B cell (primary cell): Measurements from ENCODE around the gene CFAP90. TPM values are rescaled to one million over a fixed set of nuclear protein-coding genes. Genes with fewer than 3 reads are reported as not detected.

Experiments used
- ATAC-seq: fragments of 200-7000 bp; cut with Tn5 transposase; one replicate; pipeline ENCODE4 v1.10.0; 2021; ENCODE audit warnings: low read depth, mild to moderate bottlenecking, moderate number of reproducible peaks, moderate library complexity
- CTCF ChIA-PET: fragments of 350-600 bp; sonication (Branson Sonifier 250); formaldehyde crosslinking; loops from one replicate; lab custom pipeline; 2021; ENCODE audit warnings: antibody characterized with exemption, inconsistent platforms; lab: Charles Lee
- POLR2A ChIA-PET: fragments of 350-600 bp; sonication (Branson Sonifier 250); formaldehyde crosslinking; loops from one replicate; lab custom pipeline; 2021; ENCODE audit warnings: antibody characterized with exemption; lab: Charles Lee
- DNase-seq: peaks from one replicate; pipeline ENCODE4 v3.0.0; 2013
- H2AFZ ChIP-seq: 2 replicates; pipeline ENCODE4 v1.6.1; 2012; ENCODE audit warnings: mild to moderate bottlenecking, low read depth, low read length; ENCODE audit not compliant: insufficient read depth, poor library complexity, severe bottlenecking
- H3K27ac ChIP-seq, 2 donors: 1 replicate in 1 of 2; 2 replicates in 1 of 2; pipeline ENCODE4 v1.5.1; 2012 to 2013; ENCODE audit warnings: low read length in 2 of 2, mild to moderate bottlenecking in 2 of 2, moderate library complexity in 1 of 2
- H3K27me3 ChIP-seq, 4 experiments: fragments of 200-600 bp in 1 of 4; sonication (generic) in 1 of 4; replicated peaks in 1 of 4; 1 replicate in 2 of 4; 2 replicates in 2 of 4; pipeline versions ENCODE4 v1.6.1 to v1.7.0; 2013 to 2016; ENCODE audit warnings: low read length in 3 of 4, mild to moderate bottlenecking in 2 of 4, mixed read lengths in 1 of 4, moderate library complexity in 1 of 4; ENCODE audit not compliant: insufficient read depth in 4 of 4, control insufficient read depth in 3 of 4; ENCODE audit errors: control extremely low read depth in 1 of 4
- H3K36me3 ChIP-seq, 2 experiments: replicated peaks in 1 of 2; 1 replicate in 1 of 2; 2 replicates in 1 of 2; pipeline versions ENCODE4 v1.6.1 to v1.7.1; 2013; ENCODE audit warnings: low read length in 1 of 2; ENCODE audit not compliant: insufficient read depth in 2 of 2, control insufficient read depth in 1 of 2; ENCODE audit errors: control extremely low read depth in 1 of 2, extremely low read depth in 1 of 2
- H3K4me1 ChIP-seq, 2 donors: fragments of 200-600 bp in 1 of 2; sonication (generic) in 1 of 2; 1 replicate in 1 of 2; 2 replicates in 1 of 2; pipeline versions ENCODE4 v1.5.1 to v1.6.1; 2013 to 2017; ENCODE audit warnings: low read length in 2 of 2; ENCODE audit not compliant: control insufficient read depth in 2 of 2, insufficient read depth in 2 of 2
- H3K4me2 ChIP-seq: replicated peaks from 2 replicates; pipeline ENCODE3; 2012; ENCODE audit warnings: mild to moderate bottlenecking, low read depth, low read length; ENCODE audit not compliant: poor library complexity, severe bottlenecking
- H3K4me3 ChIP-seq, 5 experiments: fragments of 200-600 bp in 1 of 5; sonication (generic) in 1 of 5; 1 replicate in 3 of 5; 2 replicates in 2 of 5; pipeline versions ENCODE4 v1.5.1 to v1.7.0; 2011 to 2016; ENCODE audit warnings: low read length in 4 of 5, mild to moderate bottlenecking in 4 of 5, low read depth in 2 of 5, control low read depth in 1 of 5, moderate library complexity in 1 of 5; ENCODE audit not compliant: insufficient read depth in 1 of 5; ENCODE audit errors: control extremely low read depth in 1 of 5, extremely low read depth in 1 of 5
- H3K79me2 ChIP-seq: fragments of 200-600 bp; sonication (generic); one replicate; pipeline ENCODE4 v1.6.0; 2016; ENCODE audit warnings: low read length; ENCODE audit not compliant: control insufficient read depth, insufficient read depth
- H3K9ac ChIP-seq: fragments of 200-600 bp; sonication (generic); 2 replicates; pipeline ENCODE4 v1.6.1; 2017; ENCODE audit warnings: mild to moderate bottlenecking, low read length, moderate library complexity
- H3K9me3 ChIP-seq, 3 donors: one replicate each; pipeline versions ENCODE4 v1.6.1 to v1.7.1; 2013; ENCODE audit warnings: low read length in 2 of 3; ENCODE audit not compliant: control insufficient read depth in 2 of 3, insufficient read depth in 1 of 3; ENCODE audit errors: control extremely low read depth in 1 of 3
- H4K20me1 ChIP-seq: 2 replicates; pipeline ENCODE4 v1.6.0; 2012; ENCODE audit warnings: mild to moderate bottlenecking, low read length; ENCODE audit not compliant: insufficient read depth, control insufficient read depth, poor library complexity, severe bottlenecking
- H3K27ac Mint-ChIP-seq: one replicate; pipeline ENCODE4 v1.8.0; 2021; ENCODE audit warnings: mixed read lengths
- H3K27me3 Mint-ChIP-seq: one replicate; pipeline ENCODE4 v1.8.0; 2021; ENCODE audit warnings: mixed read lengths
- H3K4me1 Mint-ChIP-seq: one replicate; pipeline ENCODE4 v1.8.0; 2021; ENCODE audit warnings: mixed read lengths
- H3K4me3 Mint-ChIP-seq: one replicate; pipeline ENCODE4 v1.8.0; 2021; ENCODE audit warnings: mixed read lengths
- H3K9me3 Mint-ChIP-seq: one replicate; pipeline ENCODE4 v1.8.0; 2022; ENCODE audit warnings: mixed read lengths; ENCODE audit not compliant: insufficient read depth
- EZH2 ChIP-seq: IDR thresholded peaks from 2 replicates; pipeline ENCODE4 v1.6.1; 2012; ENCODE audit warnings: borderline replicate concordance, low read depth, mild to moderate bottlenecking, moderate library complexity, low read length; ENCODE audit not compliant: insufficient read depth, poor library complexity, severe bottlenecking
- WGBS: methylation state at CpG from one replicate; pipeline ENCODE4 v1.1.5; 2013; ENCODE audit warnings: missing lambda C conversion rate; ENCODE audit not compliant: insufficient coverage; 5-methylcytosine and 5-hydroxymethylcytosine counted together
- intact Hi-C: fragments of 100-400 bp; cut with micrococcal nuclease; formaldehyde crosslinking; loops from one replicate; pipeline ENCODE4 v1.10.0; 2022
- polyA plus RNA-seq: library from polyadenylated mRNA; depleted of rRNA; stranded (reverse); fragments of >200 nt; gene quantifications from 2 replicates; pipeline ENCODE4 v1.2.3, GENCODE V29; 2012
- total RNA-seq, 2 donors: library from RNA; stranded (reverse); fragments of 120-200 nt in 1 of 2; gene quantifications; 1 replicate in 1 of 2; 2 replicates in 1 of 2; pipeline versions ENCODE4 v1.2.3 to v1.2.4, GENCODE V29; 2013 to 2022
- TF ChIP-seq, protein P1 (sequence below): fragments of 200-600 bp; IDR thresholded peaks from one replicate; pipeline ENCODE4 v1.8.0; 2022; ENCODE audit warnings: antibody characterized with exemption, mild to moderate bottlenecking

The CFAP90 gene
- total and polyA plus RNA-seq, 2 donors (not counting 1 experiment from before 2014, with no cell fraction given) = not detected

DNA sequence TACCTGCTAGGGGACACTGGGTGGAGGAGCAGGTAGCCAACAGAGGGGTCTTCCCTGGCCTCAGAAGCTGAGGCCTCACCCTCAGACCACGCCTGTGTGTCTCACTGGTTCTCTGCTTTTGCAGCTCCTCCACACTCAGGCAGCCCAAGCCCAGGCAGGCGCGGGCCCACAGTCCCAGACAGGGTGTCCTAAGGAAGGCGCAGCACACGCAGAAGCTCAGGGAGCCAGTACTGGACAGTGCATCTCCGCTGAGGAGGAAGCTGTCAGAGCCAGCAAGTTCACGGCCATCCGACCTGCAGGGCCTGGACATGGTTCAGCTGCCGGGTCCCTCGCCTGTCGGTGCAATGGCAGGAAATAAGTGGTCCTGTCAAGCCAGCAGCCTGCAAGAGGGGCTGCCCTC lies 25.3 kb downstream of the CFAP90 start:
- intact Hi-C loops = no loop called here
- Histone ChIP-seq H3K4me3 (no peak overlapping the region), H2AFZ (no peak overlapping the region), H3K4me2 (no peak overlapping the region), H3K4me1 (no peaks in the 10 kb centered on the region), H3K9me3 (no peaks in the 10 kb centered on the region), H4K20me1 (no peaks in the 10 kb centered on the region), H3K79me2 (no peaks in the 10 kb centered on the region), H3K27me3 (no peaks in the 10 kb centered on the region), H3K36me3 (no peaks in the 10 kb centered on the region), H3K9ac (no peak overlapping the region), H3K27ac (no peak overlapping the region)
- ATAC-seq (no peak), DNase-seq (no peak)
- no peak for TF ChIP-seq EZH2
- TF ChIP-seq, protein P1, sequence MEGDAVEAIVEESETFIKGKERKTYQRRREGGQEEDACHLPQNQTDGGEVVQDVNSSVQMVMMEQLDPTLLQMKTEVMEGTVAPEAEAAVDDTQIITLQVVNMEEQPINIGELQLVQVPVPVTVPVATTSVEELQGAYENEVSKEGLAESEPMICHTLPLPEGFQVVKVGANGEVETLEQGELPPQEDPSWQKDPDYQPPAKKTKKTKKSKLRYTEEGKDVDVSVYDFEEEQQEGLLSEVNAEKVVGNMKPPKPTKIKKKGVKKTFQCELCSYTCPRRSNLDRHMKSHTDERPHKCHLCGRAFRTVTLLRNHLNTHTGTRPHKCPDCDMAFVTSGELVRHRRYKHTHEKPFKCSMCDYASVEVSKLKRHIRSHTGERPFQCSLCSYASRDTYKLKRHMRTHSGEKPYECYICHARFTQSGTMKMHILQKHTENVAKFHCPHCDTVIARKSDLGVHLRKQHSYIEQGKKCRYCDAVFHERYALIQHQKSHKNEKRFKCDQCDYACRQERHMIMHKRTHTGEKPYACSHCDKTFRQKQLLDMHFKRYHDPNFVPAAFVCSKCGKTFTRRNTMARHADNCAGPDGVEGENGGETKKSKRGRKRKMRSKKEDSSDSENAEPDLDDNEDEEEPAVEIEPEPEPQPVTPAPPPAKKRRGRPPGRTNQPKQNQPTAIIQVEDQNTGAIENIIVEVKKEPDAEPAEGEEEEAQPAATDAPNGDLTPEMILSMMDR = no peak
- peaks cover 14% of the 10 kb centered on the region for H3K27me3 Mint-ChIP-seq
- POLR2A ChIA-PET = no interaction called here
- H3K27ac Mint-ChIP-seq = no peak overlapping the region
- H3K9me3 Mint-ChIP-seq = no peaks in the 10 kb centered on the region
- CTCF ChIA-PET = no interaction called here
- H3K4me3 Mint-ChIP-seq = no peak overlapping the region
- WGBS = 91% methylated on average over 11 of the region's 11 CpGs
- H3K4me1 Mint-ChIP-seq = no peaks in the 10 kb centered on the region

DNA sequence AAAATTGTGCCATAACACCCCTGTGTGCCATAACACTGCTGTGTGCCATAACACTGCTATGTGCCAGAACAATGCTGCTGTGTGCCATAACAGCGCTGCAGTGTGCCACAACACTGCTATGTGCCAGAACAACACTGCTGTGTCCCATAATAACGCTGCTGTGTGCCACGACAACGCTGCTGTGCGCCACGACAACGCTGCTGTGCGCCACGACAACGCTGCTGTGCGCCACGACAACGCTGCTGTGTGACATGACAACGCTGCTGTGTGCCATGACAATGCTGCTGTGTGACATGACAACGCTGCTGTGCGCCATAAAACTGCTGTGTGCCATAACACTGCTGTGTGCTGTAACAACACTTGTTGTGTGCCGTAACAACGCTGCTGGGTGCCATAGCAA lies 25.9 kb downstream of the CFAP90 start:
- Histone ChIP-seq H3K4me3 (no peak overlapping the region), H3K27ac (no peak overlapping the region), H3K4me2 (no peak overlapping the region), H3K27me3 (no peaks in the 10 kb centered on the region), H4K20me1 (no peaks in the 10 kb centered on the region), H3K9me3 (no peaks in the 10 kb centered on the region), H3K36me3 (no peaks in the 10 kb centered on the region), H3K4me1 (no peaks in the 10 kb centered on the region), H3K9ac (no peak overlapping the region), H2AFZ (no peak overlapping the region), H3K79me2 (no peaks in the 10 kb centered on the region)
- no peak for DNase-seq
- ChIA-PET POLR2A (no interaction called here), CTCF (no interaction called here)
- WGBS = 93% methylated on average over 18 of the region's 18 CpGs
- H3K27ac Mint-ChIP-seq = no peak overlapping the region
- TF ChIP-seq EZH2 = no peak
- TF ChIP-seq, protein P1 = no peak
- ATAC-seq = no peak
- no peaks in the 10 kb centered on the region for H3K9me3 Mint-ChIP-seq
- intact Hi-C loops = no loop called here
- no peaks in the 10 kb centered on the region for H3K4me1 Mint-ChIP-seq
- H3K4me3 Mint-ChIP-seq = no peak overlapping the region
- peaks cover 14% of the 10 kb centered on the region for H3K27me3 Mint-ChIP-seq
